HG02938 (cell line): ENCODE data around the gene KLF13.

Experiments used
- ATAC-seq: cut with Tn5 transposase; IDR thresholded peaks from one replicate; pipeline ENCODE4 v1.9.1; 2021; ENCODE audit warnings: mild to moderate bottlenecking, moderate library complexity; ENCODE audit not compliant: unreplicated experiment

Gene KLF13

DNA sequence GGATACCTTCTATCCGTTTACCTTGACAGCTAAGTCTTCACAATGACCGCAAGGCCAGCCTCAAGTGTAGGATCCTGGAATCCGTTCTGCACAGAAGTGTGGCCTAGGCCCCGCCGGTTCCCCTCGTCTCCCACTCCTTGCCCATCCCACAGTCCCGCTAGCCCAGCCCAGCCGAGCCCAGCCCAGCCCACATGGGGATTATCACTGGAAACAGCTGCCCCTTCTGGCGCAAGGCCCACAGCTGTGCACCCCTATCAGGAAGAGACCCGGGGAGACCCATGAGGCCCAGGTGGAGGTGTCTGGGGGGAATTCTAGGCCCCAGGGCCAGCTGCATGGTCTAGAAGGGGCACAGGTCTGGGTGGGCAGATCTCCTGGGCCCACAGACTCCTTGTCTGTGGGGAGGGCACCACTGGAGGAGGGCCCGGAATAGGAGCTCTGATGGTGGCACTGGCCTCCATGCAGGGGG is 27.9 kb upstream of the KLF13 start:
- ATAC-seq: no peak

DNA sequence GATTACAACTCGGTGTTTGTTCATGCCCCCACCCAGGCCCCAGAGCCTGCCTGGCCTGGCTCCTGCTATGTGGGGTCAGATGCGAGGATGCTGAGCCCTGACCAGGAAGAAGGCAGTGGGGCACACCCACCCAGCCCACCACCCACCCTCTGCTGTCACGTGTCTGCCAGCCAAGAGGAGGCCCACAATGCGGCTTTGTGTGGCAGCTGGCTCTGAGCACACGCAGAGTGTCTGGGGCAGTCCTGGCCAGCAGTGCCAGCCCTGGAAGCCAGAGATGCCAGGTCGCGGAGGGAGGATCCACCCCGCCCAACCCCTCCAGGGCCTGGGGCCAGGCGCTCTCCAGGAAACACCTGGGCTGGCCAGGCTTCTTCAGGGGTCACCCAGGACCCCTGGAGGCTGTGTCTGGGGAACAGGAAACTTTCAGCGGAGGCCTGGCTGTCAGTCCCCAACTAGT is 26.4 kb upstream of the KLF13 start:
- no peak for ATAC-seq

DNA sequence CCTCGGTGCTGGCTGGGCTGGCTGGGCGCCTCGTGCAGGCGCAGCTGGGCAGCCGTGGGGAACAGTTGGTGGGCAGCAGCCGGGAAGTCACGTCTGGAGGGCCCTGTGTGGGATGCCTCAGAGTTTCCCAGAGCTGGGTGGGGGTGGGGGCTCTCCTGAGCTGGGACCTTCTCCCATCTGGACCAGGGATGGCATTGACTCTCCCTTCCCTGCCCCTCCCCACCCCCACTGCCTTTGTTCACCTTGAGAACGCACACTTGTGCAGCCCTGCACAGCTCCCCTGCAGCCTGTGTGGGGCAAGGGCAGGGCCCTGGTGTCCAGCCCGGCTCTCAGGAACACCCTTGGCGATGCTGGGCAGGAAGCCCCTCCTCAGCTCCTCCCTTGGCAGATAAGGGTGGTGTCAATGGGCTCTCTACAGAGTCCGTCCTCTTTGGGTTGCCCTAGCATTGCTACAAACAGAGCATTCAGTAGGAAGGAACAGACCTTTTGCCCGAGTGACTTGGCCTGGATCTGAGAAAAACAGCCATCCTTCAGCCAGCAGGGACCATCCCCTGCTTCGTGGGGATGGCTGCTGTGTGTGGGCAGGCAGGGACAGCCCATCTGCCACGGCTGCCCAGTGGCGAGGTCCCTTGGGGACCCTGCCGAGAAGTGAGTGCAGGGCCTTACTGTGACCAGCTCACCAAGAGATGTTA is 25.5 kb upstream of the KLF13 start:
- no peak for ATAC-seq

- ATAC-seq: no peak
These were observed 25.0 kb upstream of the KLF13 start for GRCh38 chr15:31301673-31301990.

- ATAC-seq: no peak
These were observed 24.5 kb upstream of the KLF13 start for GRCh38 chr15:31302029-31302657.

- ATAC-seq: no peak
These were observed 23.6 kb upstream of the KLF13 start for GRCh38 chr15:31302778-31303725.

- no peak for ATAC-seq
These were observed 22.6 kb upstream of the KLF13 start for GRCh38 chr15:31303726-31304648.

GRCh38 chr15:31304751-31305365 is 21.8 kb upstream of the KLF13 start:
- ATAC-seq: no peak

- no peak for ATAC-seq
These were observed 21.3 kb upstream of the KLF13 start for GRCh38 chr15:31305375-31305774.

DNA sequence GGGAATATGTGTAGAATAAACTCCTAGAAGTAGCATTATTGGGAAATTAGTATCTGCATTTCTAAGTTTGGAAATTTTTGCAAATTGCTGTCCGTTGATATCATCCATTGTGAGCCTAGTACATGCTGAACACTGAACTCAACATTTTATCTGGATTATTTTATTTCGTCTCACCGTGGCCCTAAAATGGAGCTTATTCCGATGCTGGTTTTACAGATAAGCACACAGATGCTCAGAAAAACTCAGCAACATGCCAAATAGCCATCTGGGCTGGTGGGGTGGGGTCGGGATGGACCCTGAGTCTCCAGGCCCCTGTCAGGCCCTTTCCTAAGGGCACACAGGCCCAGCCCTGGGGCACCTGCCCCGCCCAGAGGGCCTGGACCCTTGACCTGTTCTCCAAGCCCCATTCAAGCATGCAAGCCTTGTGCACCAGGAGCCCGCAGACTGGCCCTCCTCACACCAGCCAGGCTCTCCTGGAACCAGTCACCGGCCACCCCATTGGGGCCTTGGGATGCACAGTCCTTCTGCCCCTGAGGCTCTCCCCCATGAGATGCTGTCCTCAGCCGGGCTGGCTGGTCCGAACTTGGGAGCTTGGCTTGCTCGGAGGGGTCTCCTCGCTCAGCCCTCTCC is 20.7 kb upstream of the KLF13 start:
- ATAC-seq: no peak

GRCh38 chr15:31306426-31307269 is 20.0 kb upstream of the KLF13 start:
- no peak for ATAC-seq

DNA sequence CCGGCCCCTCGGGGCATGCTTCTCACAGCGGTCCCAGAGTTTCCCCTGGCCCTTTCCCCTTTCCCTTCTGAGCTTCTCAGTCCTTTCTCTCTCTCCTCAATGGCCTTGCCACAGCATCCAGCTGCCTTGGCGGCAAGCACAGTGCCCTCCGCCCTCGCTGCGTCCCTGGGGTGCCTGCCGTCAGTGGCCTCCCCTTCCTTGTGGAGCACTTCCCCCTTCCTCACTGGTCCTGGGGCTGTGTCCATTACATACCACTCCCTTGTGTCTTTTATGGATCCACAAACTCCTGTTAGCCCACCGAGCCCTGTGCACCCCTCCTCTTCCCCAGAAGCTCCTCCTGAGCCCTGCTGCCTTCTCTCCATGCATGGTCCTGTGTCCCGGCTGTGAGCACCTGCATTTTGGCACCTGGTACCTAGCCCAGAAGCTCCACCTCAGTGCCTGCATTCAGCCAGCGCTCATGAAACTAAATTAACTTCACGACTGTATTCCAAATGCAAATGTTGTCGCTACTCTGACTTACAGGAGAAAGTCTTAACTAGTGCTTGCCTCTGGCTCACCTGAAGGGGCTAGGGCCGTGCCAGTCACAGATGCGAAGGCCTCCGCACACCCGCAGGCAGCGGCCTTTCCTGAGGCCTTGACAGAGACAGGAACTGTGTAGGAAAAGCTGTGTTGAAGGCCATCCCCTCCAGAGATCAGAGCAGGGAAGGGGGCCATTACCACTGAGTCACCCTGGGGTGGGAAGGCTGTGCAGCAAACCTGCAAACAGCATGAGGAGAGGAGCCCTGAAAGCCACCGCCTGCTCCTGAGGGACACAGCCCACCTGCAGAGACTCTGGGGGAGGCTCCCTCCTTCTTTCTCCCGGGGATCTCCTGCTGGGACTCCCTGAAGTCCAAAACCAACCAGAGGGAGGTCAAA is 19.1 kb upstream of the KLF13 start:
- ATAC-seq: no peak

DNA sequence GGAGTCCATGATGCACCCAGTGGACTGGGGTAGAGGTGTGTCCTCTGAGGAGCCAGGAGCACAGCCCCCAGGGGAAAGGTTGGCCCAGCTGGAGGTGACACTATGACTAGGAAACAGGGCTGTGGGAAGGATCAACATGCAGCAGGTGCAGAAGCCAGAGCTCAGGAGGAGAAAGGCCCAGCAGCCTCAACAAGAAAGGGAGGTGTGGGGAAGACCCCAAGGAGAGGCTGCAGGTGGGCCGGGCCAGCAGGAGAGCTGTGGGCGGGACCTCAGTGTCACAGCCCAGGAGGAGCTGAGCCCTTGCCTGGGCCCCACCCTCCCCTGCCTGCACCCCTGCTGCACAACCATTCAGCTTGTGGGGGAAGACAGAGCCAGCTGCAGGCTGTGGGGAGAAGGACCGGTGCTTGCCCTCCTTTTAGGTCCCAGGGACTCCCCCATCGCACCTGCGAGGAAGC is 18.4 kb upstream of the KLF13 start:
- ATAC-seq: no peak

- no peak for ATAC-seq
These were observed 16.6 kb upstream of the KLF13 start for GRCh38 chr15:31309893-31310606.

GRCh38 chr15:31311735-31312619 is 14.7 kb upstream of the KLF13 start:
- no peak for ATAC-seq

DNA sequence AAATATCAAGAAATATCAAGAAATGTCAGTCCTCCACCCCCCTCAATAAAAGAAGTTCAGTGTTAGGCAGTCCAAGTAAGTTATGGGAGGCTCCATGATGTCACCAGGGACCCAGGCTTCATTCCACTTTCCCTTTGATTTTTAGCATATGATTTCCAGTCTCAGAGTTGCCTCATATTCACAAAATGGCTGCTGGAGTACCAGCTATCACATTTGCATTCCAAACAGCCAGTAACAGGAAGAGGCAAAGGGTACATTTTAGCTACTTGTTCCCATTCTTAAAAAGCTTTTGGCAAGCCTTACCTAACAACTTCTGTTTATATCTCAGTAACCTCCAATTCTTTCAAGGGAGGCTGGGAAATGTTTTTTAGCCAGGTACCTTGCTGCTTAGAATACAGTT is 13.4 kb upstream of the KLF13 start:
- ATAC-seq: no peak
